Transverse colon (tissue), 4 donors: ENCODE results near the gene ROCK2. TPM values are rescaled to one million over a fixed set of nuclear protein-coding genes. Genes with fewer than 3 reads are reported as not detected.

Experiments used
- DNase-seq: peaks from one replicate; pipeline ENCODE4 v3.0.0-alpha.2; 2019
- H3K27ac ChIP-seq, 4 donors: fragments of 200-600 bp; sonication (generic); 2 replicates each; pipeline ENCODE4 v1.5.1; 2016 to 2018; ENCODE audit warnings: inconsistent platforms in 4 of 4
- H3K27me3 ChIP-seq: fragments of 200-600 bp; sonication (generic); 2 replicates; pipeline ENCODE4 v1.5.1; 2017; ENCODE audit warnings: inconsistent platforms
- H3K36me3 ChIP-seq, 4 donors: fragments of 200-600 bp; sonication (generic); 2 replicates each; pipeline ENCODE4 v1.5.1; 2017 to 2019; ENCODE audit warnings: inconsistent platforms in 4 of 4
- H3K4me1 ChIP-seq, 4 donors: fragments of 200-600 bp; sonication (generic); 2 replicates each; pipeline ENCODE4 v1.5.1; 2017 to 2020; ENCODE audit warnings: inconsistent platforms in 4 of 4
- H3K4me3 ChIP-seq, 4 donors: fragments of 200-600 bp; sonication (generic); 1 replicate in 1 of 4; 2 replicates in 3 of 4; pipeline versions ENCODE4 v1.5.1 to v1.6.1; 2017 to 2019; ENCODE audit warnings: inconsistent platforms in 4 of 4
- H3K9me3 ChIP-seq, 2 donors: fragments of 200-600 bp; sonication (generic); 2 replicates each; pipeline ENCODE4 v1.5.1; 2017 to 2019; ENCODE audit warnings: inconsistent platforms in 2 of 2
- EP300 ChIP-seq: sonication (generic); formaldehyde crosslinking; IDR thresholded peaks from one replicate; pipeline ENCODE4 v1.6.1; 2017; ENCODE audit warnings: antibody characterized with exemption, low read depth
- POLR2A ChIP-seq: fragments of 450-650 bp; IDR thresholded peaks from one replicate; pipeline ENCODE4 v1.6.1; 2016; ENCODE audit warnings: antibody characterized with exemption, mild to moderate bottlenecking, moderate library complexity
- POLR2AphosphoS5 ChIP-seq, 3 donors: sonication (generic); formaldehyde crosslinking; IDR thresholded peaks; one replicate each; pipeline ENCODE4 v1.6.1; 2016; ENCODE audit warnings: antibody characterized with exemption in 3 of 3
- WGBS, 2 donors: methylation state at CpG; one replicate each; pipeline ENCODE4 v1.1.5; 2018; ENCODE audit warnings: low coverage in 1 of 2; 5-methylcytosine and 5-hydroxymethylcytosine counted together
- in situ Hi-C, 4 donors: fragments of 200-750 bp; cut with MboI; loops; one replicate each; pipeline versions ENCODE4 v1.15.0 to v1.15.1; 2017; ENCODE audit warnings: low sequenced_read_pairs in 3 of 4, low pct_ligation_motif_present in 1 of 4, low pct_unique_long_range_greater_than_20kb in 1 of 4
- intact Hi-C: fragments of 100-400 bp; cut with DNase I; formaldehyde crosslinking; loops from one replicate; pipeline ENCODE4 v1.15.1; 2023; ENCODE audit warnings: low total_unique reads
- total RNA-seq, 4 donors: library from RNA; depleted of rRNA; stranded (reverse); fragments of >200 nt; gene quantifications; one replicate each; pipeline ENCODE4 v1.1.0, GENCODE V29; 2016
- TF ChIP-seq, protein P1 (sequence below), 5 experiments: fragments of 200-600 bp in 3 of 5; fragments of 450-650 bp in 2 of 5; sonication (generic) in 3 of 5; IDR thresholded peaks; 1 replicate in 2 of 5; 2 replicates in 3 of 5; pipeline ENCODE4 v1.5.1; 2016 to 2017; ENCODE audit warnings: antibody characterized with exemption in 5 of 5, inconsistent platforms in 3 of 5, mild to moderate bottlenecking in 2 of 5, moderate library complexity in 1 of 5

The ROCK2 gene
- total RNA-seq, 4 donors from 2014 or later: 53.9 to 93.0 (median 74.7) TPM

DNA sequence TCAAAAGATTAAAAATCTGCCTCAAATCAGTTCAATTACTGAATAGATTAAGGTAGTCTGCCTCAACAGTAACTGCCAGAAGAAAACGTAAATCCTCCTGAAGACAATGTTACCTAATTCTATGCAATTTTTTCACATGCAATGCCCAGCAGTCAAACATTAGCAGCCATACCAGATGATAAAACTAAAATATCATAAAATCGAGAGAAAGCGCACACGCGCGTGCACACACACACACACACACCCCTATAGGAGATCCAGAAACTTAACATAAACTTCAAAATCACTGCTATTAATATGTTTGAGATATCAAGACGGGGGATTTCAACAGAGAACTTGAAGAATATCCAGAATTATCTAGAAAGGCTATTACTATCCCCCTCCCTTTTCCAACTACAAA lies 32.9 kb downstream of the ROCK2 start:
- intact Hi-C loops: no loop called here
- Histone ChIP-seq H3K27me3 (no peaks in the 10 kb centered on the region), H3K27ac (no peak overlapping the region), H3K9me3 (no peaks in the 10 kb centered on the region), H3K4me3 (no peak overlapping the region), H3K4me1 (peaks cover 2 to 30% (median 10%) of the 10 kb centered on the region in 4 donors), H3K36me3 (no peaks in the 10 kb centered on the region)
- WGBS, 2 donors: 79 to 100% methylated on average over 1 to 7 of the region's 7 CpGs
- TF ChIP-seq POLR2AphosphoS5 (IDR thresholded peaks at IDR 0.05): no peak
- in situ Hi-C loops: no loop called here
- DNase-seq: no peak

DNA sequence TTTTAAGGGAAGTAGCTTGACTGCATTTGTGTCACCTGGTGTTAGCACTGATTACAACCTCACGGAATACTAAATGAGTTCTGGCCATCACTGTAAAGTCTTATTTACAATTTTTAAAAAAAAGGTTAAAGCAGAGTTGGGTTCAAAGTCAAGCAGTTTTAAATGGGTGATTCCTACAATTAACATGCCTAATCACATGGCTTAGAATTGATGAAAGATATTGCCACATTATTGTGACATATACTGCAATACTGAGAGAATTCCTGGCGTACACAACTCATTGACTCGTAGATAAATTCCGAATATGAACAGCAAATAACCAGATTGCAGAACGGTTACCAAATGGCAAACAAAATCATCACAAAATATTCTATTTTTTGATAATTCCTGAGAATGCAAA lies 34.2 kb downstream of the ROCK2 start:
- no peaks in the 10 kb centered on the region for H3K36me3 ChIP-seq
- H3K9me3 ChIP-seq: no peaks in the 10 kb centered on the region
- no peak overlapping the region for H3K27ac ChIP-seq
- no peak for TF ChIP-seq POLR2A
- TF ChIP-seq POLR2AphosphoS5 (IDR thresholded peaks at IDR 0.05): peak in 2 of 3 donors; percentile 10 to 30
- TF ChIP-seq, protein P1, sequence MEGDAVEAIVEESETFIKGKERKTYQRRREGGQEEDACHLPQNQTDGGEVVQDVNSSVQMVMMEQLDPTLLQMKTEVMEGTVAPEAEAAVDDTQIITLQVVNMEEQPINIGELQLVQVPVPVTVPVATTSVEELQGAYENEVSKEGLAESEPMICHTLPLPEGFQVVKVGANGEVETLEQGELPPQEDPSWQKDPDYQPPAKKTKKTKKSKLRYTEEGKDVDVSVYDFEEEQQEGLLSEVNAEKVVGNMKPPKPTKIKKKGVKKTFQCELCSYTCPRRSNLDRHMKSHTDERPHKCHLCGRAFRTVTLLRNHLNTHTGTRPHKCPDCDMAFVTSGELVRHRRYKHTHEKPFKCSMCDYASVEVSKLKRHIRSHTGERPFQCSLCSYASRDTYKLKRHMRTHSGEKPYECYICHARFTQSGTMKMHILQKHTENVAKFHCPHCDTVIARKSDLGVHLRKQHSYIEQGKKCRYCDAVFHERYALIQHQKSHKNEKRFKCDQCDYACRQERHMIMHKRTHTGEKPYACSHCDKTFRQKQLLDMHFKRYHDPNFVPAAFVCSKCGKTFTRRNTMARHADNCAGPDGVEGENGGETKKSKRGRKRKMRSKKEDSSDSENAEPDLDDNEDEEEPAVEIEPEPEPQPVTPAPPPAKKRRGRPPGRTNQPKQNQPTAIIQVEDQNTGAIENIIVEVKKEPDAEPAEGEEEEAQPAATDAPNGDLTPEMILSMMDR (IDR thresholded peaks at IDR 0.05): no peak
- in situ Hi-C loops (no loop called here), intact Hi-C loops (no loop called here)
- H3K4me3 ChIP-seq: no peak overlapping the region
- DNase-seq: no peak
- H3K4me1 ChIP-seq: peaks cover 0 to 31% (median 14%) of the 10 kb centered on the region in 4 donors
- 48 to 56% methylated on average over 5 of the region's 5 CpGs for WGBS, 2 donors
- no peaks in the 10 kb centered on the region for H3K27me3 ChIP-seq

DNA sequence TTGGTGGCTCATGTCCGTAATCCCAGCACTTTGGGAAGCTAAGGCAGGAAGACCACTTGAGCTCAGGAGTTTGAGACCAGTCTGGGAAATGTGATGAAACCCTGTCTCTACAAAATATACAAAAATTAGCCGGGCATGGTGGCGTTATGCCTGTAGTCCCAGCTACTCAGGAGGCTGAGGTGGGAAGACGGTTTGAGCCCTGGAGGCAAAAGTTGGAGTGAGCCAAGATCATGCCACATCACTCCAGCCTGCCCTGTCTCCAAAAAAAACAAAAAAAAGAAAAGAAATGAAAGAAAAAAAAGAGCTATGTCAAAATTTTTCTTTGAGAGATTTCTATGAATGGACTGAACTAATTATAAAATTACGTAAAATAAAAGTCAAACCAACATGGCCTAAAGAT lies 34.7 kb downstream of the ROCK2 start:
- no peak for DNase-seq
- Histone ChIP-seq H3K27me3 (no peaks in the 10 kb centered on the region), H3K4me1 (peaks cover 0 to 31% (median 12%) of the 10 kb centered on the region in 4 donors), H3K36me3 (no peaks in the 10 kb centered on the region), H3K27ac (no peak overlapping the region), H3K9me3 (no peaks in the 10 kb centered on the region), H3K4me3 (no peak overlapping the region)
- 81 to 88% methylated on average over 5 of the region's 5 CpGs for WGBS, 2 donors
- no peak for TF ChIP-seq POLR2A
- TF ChIP-seq POLR2AphosphoS5 (IDR thresholded peaks at IDR 0.05): no peak
- no peak for TF ChIP-seq EP300
- TF ChIP-seq, protein P1 (IDR thresholded peaks at IDR 0.05): no peak
- intact Hi-C loops: no loop called here
- in situ Hi-C loops: no loop called here

DNA sequence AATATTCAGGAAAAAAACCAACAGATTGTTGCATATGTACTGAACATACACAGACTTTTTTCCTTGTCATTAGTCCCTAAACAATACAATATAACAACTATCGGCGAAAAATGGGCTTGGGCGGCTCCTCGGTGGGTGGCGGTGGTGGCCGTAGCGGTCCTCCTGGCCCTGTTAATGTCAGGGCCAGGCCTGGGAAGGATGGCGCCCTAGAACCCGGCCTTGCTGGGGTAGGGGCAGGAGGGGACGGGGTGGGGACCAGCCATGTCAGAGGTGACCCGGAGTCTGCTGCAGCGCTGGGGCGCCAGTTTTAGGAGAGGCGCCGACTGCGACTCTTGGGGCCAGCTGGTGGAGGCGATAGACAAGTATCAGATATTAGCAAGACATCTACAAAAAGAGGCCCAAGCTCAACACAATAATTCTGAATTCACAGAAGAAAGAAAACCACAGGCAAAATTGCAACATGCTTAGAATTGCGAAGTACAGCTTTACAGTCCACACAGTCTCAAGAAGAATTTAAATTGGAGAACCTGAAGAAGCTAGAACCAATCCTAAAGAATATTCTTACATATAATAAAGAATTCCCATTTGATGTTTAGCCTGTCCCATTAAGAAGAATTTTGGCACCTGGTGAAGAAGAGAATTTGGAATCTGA lies 36.5 kb downstream of the ROCK2 start:
- WGBS, 2 donors: 78 to 98% methylated on average over 1 to 18 of the region's 18 CpGs
- no peaks in the 10 kb centered on the region for H3K27me3 ChIP-seq
- peaks cover 0 to 44% (median 10%) of the 10 kb centered on the region in 4 donors for H3K4me1 ChIP-seq
- H3K27ac ChIP-seq: no peak overlapping the region
- H3K9me3 ChIP-seq: no peaks in the 10 kb centered on the region
- H3K4me3 ChIP-seq: no peak overlapping the region
- TF ChIP-seq, protein P1 (IDR thresholded peaks at IDR 0.05): no peak
- no peak for TF ChIP-seq EP300
- TF ChIP-seq POLR2AphosphoS5 (IDR thresholded peaks at IDR 0.05): no peak
- TF ChIP-seq POLR2A: no peak
- in situ Hi-C loops: no loop called here
- no peaks in the 10 kb centered on the region for H3K36me3 ChIP-seq
- DNase-seq: no peak
- intact Hi-C loops: no loop called here

DNA sequence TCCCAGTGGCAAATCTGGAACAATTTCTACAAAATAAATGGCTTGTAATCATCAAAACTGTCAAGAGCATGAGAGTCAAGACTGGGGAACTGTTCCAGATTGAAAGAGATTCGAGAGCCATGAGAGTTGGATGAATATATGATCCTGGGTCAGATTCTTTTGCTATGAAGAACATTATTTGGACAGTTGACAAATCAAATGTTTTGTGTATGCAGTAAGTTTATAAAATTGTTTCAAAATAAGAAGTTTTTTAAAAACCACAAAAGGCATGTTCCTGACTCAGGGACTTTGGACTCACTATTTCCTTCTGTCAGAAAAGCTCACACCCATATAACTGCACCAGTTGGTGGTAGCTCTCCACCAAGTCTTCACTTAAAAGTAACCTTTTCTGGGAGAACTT lies 38.5 kb downstream of the ROCK2 start:
- WGBS, 2 donors: 50 to 64% methylated on average over 1 of the region's 1 CpG
- in situ Hi-C loops: no loop called here

More for the DNA sequence above, 38.5 kb downstream of the ROCK2 start:
- no peak for TF ChIP-seq EP300
- TF ChIP-seq POLR2AphosphoS5 (IDR thresholded peaks at IDR 0.05): peak in 1 of 3 donors; percentile 23
- Histone ChIP-seq H3K4me3 (no peak overlapping the region), H3K36me3 (no peaks in the 10 kb centered on the region), H3K4me1 (peaks cover 0 to 36% (median 10%) of the 10 kb centered on the region in 4 donors), H3K27me3 (no peaks in the 10 kb centered on the region), H3K27ac (peak overlapping the region in 2 of 4 donors; percentile 17 to 20), H3K9me3 (no peaks in the 10 kb centered on the region)
- intact Hi-C loops: no loop called here
- DNase-seq: no peak
